GM18505 (cell line): ENCODE measurements around the gene CIB1.

Source experiments
- ATAC-seq: cut with Tn5 transposase; IDR thresholded peaks from one replicate; pipeline ENCODE4 v1.9.1; 2021; ENCODE audit not compliant: unreplicated experiment
- POLR2A ChIP-seq: IDR thresholded peaks from 4 replicates; pipeline ENCODE4 v1.6.1; 2011; ENCODE audit warnings: borderline replicate concordance; ENCODE audit not compliant: insufficient read depth, insufficient read length; ENCODE audit errors: extremely low read depth

CIB1 gene

DNA sequence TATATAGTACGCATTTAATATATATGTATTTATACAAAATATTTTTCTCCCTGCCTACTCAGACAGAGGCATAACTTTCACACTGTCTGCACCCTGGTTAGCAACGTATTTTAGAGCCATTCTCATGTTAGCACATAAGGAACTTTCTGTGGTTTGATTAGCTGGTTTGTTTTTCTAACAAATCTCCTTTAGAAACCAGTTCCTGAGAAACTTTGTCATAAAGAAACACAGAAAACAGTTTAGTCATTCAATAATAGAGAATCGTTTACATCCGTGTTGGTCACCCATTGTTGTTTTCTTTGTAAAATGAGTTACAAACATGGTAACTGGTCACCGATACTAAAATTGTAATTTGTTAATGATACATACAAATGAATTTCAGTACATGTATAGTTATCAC lies 25.8 kb upstream of the CIB1 start:
- peak; percentile 63 for ATAC-seq
- TF ChIP-seq POLR2A: no peak

DNA sequence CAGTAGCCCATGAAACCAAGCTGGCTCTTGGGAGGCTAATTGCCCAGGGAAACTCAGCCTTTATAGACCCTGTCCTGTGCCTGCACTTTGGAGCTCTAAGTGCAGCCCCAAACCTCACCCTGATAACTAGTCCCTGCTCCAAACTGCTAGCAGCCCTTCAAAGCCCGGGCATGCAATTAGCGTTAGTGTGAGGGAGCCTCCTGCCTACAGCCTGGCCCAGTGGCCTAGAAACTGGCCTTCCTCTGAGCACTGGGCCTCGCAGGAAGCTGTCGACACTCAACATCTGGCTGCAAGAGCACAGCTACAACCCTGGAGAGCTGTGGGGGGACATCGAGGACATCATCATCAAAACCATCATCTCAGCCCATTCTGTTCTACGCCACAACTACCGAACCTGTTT lies 24.0 kb upstream of the CIB1 start:
- no peak for TF ChIP-seq POLR2A
- ATAC-seq: no peak

DNA sequence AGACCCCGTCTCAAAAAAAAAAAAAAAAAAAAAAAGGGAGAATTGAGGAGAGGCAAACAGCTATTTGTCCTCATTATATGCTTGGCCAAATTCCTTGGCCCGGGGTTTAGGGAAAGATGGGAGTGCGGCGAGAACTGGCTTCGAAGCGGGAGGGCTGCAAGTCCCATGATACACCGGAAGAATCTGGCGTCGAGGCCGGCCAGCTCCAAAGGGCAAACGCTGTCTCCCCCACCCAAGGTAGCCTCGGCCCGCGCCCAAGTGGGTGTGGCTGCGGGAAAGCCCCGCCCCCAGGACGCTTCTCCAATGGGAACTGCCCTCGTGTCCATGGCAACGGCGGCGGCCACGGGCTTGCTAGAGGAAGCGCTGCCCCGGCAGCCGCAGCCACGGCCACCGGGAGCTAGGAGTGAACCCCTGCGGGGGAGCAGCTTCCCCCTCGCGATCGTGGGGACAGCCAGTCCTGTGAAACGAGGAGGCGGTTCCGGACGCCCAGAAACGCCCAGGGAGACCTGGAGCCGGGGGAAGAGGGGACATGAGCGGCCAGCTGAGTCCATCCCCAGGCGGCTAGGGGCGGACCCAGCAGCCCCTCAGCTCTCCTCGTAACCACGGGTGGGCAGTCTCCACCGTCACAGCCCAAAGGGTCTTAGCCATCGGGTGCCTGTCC lies 15.6 kb upstream of the CIB1 start, which contains the start of gene TTLL13:
TTLL13 (plus strand) TSS at position 354 of the 661 bp plus-strand sequence. CDS start 1,075 bp downstream, outside the sequence.
- peak; percentile 62 for ATAC-seq

DNA sequence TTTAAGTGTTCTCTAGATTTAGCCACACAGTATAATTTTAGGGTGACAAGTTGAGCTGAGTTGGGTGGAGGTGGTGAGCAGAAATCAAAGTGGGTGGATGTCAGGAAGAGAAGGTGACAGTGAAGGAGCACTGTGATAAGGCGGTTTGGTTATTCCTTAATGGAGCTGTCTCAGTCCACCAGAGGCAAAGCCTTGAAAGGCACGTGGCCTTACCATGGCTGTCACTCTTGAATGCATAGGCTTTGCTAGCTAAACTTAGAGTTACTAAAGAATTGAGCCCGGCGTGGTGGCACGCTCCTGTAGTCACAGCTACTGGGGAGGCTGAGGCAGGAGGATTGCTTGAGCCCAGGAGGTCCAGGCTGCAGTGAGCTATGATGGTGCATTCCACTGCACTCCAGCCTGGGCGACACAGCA lies 15.1 kb upstream of the CIB1 start:
- no peak for ATAC-seq
- TF ChIP-seq POLR2A: no peak

More for the DNA sequence above, 15.6 kb upstream of the CIB1 start, which contains the start of gene TTLL13:
- TF ChIP-seq POLR2A: no peak

DNA sequence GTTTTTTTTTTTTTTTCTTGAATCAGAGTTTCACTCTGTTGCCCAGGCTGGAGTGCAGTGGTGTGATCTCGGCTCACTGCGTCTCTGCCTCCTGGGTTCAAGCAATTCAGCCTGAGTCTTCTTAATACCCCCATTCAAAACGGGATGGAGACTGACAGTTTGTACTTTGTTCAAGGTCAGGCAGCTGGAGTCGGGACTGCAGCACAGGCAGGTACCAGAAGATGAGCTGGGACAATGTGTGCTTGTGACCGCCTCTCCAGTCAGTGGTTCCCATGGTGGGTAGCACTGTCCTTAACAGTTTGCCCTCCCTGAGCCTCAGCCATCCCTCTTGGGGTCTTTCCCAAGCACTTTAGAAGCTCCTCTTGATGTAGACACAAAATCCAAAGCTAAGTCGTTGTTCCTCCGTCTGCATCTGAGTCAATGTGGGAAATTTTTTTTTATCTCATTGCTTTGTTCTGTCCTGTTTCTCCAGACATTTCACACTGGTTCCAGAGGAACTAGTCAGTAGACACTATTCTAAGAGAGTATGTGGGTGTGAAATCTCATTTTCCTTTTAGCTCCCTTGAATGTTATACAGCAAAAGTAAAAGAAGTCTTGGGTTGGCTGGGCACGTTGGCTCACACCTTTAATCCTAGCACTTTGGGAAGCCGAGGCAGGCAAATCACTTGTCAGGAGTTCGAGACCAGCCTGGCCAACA lies 10.3 kb upstream of the CIB1 start:
- ATAC-seq: no peak
- TF ChIP-seq POLR2A: no peak

DNA sequence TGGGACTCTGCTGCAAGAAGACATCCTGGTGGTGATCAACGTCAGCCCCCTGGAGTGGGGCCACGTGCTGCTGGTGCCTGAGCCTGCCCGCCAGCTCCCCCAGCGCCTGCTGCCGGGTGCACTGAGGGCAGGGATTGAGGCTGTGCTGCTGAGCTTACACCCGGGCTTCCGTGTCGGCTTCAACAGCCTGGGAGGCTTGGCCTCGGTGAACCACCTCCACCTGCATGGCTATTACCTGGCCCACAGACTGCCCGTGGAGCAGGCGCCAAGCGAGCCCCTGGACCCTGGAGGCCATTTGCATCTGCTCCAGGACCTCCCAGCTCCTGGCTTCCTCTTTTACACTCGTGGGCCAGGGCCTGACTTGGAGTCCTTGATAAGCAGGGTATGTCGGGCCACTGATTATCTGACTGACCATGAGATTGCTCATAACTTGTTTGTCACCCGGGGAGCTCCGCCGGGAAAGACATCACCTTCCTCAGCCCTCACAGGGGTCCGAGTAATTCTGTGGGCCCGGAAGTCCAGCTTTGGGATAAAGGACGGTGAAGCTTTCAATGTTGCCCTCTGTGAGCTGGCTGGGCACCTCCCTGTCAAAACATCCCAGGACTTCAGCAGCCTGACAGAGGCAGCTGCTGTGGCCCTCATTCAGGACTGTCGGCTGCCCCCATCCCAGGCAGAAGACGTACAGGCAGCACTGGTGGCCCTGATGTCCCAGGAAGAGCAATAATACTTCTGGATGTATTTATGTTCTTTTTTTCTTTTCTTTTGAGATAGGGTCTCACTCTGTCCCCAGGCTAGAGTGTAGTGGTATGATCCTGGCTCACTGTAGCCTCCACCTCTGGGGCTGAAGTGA lies 7.8 kb upstream of the CIB1 start:
- TF ChIP-seq POLR2A: no peak
- ATAC-seq: no peak

DNA sequence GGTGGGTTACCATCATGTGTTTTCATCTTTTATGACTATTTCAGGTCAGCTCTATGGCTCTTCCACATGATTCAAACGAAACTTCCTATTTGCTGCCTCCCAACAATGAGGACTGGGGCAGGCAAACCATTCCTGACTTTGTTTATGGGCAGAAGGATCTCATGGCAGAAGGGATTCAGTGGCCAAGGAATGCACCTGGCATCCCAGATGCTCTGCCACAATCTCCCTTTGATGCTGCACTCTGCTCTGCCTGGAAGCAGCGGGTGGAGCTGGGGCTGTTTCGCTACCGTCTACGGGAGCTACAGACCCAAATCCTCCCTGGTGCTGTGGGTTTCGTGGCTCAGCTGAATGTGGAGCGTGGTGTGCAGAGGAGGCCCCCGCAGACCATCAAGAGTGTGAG lies 7.1 kb upstream of the CIB1 start:
- TF ChIP-seq POLR2A: no peak
- no peak for ATAC-seq

DNA sequence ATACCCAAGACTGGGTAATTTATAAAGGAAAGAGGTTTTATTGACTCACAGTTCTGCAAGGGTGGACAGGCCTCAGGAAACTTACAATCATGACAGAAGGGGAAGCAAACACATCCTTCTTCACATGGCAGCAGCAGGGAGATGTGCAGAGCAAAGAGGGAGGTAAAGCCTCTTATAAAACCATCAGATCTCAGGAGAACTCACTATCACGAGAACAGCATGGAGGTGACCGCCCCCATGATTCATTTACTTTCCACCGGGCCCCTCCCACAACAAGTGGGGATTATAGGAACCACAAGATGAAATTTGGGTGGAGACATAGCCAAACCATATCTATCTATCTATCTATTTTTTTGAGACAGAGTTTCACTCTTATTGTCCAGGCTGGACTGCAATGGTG lies 5.6 kb upstream of the CIB1 start:
- ATAC-seq: no peak
- no peak for TF ChIP-seq POLR2A

DNA sequence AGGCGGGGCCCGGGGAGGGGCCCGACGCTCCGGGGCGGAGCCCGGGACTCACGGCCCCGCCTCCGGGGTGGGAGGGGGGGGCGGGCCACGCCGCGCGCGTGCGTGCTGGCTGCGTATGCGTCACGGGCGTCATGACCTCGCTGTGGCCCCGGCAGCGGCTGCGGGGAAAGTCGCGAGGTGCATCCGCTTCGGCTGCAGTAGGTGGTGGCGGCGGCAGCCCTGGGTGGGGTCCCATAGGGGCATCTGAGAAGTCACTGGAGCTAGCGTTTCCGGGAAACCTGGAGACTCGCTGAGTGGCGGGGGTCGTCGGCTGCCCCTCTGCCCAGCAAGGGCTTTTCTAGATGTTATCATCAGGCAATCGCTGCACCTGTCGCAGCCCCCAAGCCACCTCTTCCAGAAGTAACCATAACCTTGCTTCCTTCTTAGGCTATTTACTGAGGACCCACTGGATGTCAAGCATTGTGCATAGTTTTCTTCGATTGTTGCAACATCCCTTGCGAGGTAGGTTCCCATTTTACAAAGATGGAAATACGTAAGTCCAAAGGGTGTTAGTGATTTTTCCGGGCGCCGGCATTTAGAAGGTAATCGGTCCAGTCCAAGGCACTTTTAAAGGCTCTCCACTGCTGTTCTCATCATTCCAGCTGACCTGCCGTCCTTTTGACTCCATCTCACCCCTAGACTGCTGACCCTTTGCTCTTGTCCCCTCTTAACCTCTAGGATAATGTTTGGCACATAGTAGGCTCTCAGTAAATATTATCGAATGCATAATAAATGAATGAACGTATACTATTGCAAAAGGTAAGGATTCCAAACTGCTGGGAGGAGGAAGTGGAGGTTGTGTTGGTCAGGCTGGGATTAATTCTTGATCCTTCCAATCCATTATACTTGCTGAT lies 601 bp upstream of the CIB1 start, which contains the start of gene GDPGP1:
GDPGP1 (plus strand) TSS at position 114 of the 893 bp plus-strand sequence. CDS start 6,700 bp downstream, outside the sequence.
- ATAC-seq: no peak
- TF ChIP-seq POLR2A: peak; percentile 94

DNA sequence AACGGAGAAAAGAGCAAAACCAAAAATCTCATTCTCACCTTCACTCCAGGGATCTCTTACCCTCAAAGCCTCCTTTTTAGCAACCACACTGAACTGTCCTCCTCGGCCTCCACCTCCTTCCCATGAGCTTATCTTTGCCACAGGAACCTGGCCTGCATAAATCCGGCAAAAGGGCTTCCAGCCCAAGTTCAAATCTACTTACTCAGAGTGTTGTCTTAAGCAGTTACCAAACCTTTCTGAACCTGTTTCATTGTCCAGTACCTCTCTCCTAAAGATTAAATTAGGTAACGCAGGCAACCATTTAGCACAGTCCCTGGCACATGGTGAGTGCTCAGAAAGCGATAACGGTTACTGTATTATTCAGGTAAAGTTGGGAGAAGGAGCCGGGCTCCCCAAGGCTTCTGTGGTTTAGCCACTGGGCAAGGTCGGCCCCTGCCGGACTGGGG lies 777 bp downstream of the CIB1 start:
- no peak for ATAC-seq
- TF ChIP-seq POLR2A: no peak

DNA sequence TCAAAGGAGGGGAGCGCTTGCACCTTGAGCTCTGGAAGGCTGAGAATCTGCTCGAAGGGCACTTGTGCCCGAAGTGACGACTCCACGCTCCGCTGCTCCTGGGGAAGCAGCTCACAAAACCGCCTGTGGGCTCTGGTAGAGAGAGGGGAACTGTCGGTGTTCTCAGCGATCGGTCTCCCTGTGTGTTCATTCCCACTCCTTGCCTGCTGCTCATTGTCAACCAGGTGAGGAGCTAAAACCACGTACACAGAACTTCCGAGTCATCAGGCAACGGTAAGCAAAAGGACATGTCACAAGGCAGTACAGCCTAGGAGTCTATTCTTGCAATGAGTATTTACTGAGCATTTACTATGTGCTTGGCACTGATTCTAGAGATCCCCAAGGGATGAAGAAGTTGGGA lies 1.5 kb downstream of the CIB1 start:
- no peak for TF ChIP-seq POLR2A
- no peak for ATAC-seq
